GM10266 (cell line): ENCODE measurements around the gene CDH2.

ENCODE experiments used
- DNase-seq: peaks from one replicate; pipeline ENCODE4 v3.0.0; 2012; ENCODE audit errors: extremely low spot score
- CTCF ChIP-seq: IDR thresholded peaks from 2 replicates; pipeline ENCODE4 v1.5.1; 2012; ENCODE audit warnings: mild to moderate bottlenecking, low read depth; ENCODE audit not compliant: control insufficient read depth, insufficient read depth; ENCODE audit errors: missing control alignments

Gene CDH2

GRCh38 chr18:28120828-28121515 is 56.0 kb downstream of the CDH2 start:
- no peak for TF ChIP-seq CTCF
- no peak for DNase-seq

GRCh38 chr18:28116461-28116860 is 60.5 kb downstream of the CDH2 start:
- TF ChIP-seq CTCF = no peak
- DNase-seq = no peak

GRCh38 chr18:28115149-28115550 is 61.8 kb downstream of the CDH2 start:
- TF ChIP-seq CTCF = no peak
- DNase-seq = no peak

GRCh38 chr18:28114472-28114871 is 62.5 kb downstream of the CDH2 start:
- TF ChIP-seq CTCF = no peak
- no peak for DNase-seq

- no peak for TF ChIP-seq CTCF
- no peak for DNase-seq
Measured at GRCh38 chr18:28113271-28114029, 63.5 kb downstream of the CDH2 start.

GRCh38 chr18:28112056-28112470 is 64.9 kb downstream of the CDH2 start:
- no peak for DNase-seq
- TF ChIP-seq CTCF = no peak

- DNase-seq = no peak
Measured at GRCh38 chr18:28110924-28111323, 66.0 kb downstream of the CDH2 start.

More at GRCh38 chr18:28110924-28111323, 66.0 kb downstream of the CDH2 start:
- no peak for TF ChIP-seq CTCF
